ENCODE data around the gene APMAP. TPM values are rescaled to one million over a fixed set of nuclear protein-coding genes. Genes with fewer than 3 reads are reported as not detected.

Gene APMAP
- total and polyA plus RNA-seq, 9 of the 15 experiments (the other 6 are each of a cell fraction or from before 2014, with no cell fraction given) = 6.7 to 18.2 (median 14.4) TPM

DNA sequence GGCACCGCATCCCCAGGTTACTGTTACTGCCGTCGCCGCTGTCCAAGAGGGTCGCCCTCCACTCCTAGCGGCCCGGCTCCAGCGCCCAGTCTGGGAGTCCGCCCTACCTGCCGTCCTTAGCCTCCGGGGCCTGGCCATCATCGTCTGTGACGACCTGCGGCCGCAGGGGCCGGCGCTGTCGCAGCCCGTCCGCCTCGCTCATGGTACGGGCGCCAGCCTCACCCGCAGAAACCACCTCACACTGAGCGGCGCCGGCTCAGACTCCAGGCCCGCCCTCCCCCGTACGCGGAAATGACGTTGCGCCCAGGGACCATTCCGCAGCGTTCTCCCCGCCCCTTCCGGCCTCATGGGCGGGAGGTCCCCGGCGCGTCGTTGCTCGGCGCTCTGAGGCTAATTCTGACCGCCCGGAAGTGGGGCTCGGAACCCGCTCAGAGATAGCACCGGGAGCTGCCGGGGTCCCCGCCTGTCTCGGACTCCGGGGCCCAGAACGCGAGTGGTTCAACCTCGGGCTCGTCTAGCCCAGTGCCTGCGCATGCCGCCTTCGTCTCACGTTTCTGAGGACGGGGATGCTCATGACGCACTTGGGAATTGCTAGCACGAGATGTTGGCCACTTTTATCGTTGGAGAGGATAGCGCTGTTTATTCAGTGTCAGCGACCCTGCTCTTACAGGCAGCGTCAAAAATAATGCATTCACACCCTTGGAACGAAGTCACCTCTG lies at the start of gene APMAP (continued):
- TF ChIP-seq, protein P1, sequence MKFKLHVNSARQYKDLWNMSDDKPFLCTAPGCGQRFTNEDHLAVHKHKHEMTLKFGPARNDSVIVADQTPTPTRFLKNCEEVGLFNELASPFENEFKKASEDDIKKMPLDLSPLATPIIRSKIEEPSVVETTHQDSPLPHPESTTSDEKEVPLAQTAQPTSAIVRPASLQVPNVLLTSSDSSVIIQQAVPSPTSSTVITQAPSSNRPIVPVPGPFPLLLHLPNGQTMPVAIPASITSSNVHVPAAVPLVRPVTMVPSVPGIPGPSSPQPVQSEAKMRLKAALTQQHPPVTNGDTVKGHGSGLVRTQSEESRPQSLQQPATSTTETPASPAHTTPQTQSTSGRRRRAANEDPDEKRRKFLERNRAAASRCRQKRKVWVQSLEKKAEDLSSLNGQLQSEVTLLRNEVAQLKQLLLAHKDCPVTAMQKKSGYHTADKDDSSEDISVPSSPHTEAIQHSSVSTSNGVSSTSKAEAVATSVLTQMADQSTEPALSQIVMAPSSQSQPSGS (CRISPR knock-in tag; IDR thresholded peaks at IDR 0.05) = no peak
- peak; percentile 47; the same call in 1 of the 2 replicates for TF ChIP-seq PML (IDR thresholded peaks at IDR 0.05; ENCODE audit: low read length)
- TF ChIP-seq, protein P2, sequence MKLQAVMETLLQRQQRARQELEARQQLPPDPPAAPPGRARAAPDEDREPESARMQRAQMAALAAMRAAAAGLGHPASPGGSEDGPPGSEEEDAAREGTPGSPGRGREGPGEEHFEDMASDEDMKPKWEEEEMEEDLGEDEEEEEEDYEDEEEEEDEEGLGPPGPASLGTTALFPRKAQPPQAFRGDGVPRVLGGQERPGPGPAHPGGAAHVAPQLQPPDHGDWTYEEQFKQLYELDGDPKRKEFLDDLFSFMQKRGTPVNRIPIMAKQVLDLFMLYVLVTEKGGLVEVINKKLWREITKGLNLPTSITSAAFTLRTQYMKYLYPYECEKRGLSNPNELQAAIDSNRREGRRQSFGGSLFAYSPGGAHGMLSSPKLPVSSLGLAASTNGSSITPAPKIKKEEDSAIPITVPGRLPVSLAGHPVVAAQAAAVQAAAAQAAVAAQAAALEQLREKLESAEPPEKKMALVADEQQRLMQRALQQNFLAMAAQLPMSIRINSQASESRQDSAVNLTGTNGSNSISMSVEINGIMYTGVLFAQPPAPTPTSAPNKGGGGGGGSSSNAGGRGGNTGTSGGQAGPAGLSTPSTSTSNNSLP (IDR thresholded peaks at IDR 0.05; ENCODE audit: borderline replicate concordance, low read depth, low read length) = no peak
- peak; percentile 76 for TF ChIP-seq KDM5B (IDR thresholded peaks at IDR 0.05; ENCODE audit: insufficient replicate concordance, low read depth, low read length)
- TF ChIP-seq NEUROD1 (IDR thresholded peaks at IDR 0.05; ENCODE audit: borderline replicate concordance, low read depth, low read length, partially characterized antibody) = no peak
- TF ChIP-seq CHD2 (IDR thresholded peaks at IDR 0.05; ENCODE audit: low read depth, low read length) = no peak
- no peak for TF ChIP-seq ZKSCAN8 (CRISPR knock-in tag; IDR thresholded peaks at IDR 0.05)
- no peak for TF ChIP-seq DIDO1 (tag; IDR thresholded peaks at IDR 0.05; ENCODE audit: low read depth)
- no peak for TF ChIP-seq RBM39 (optimal IDR thresholded peaks at IDR 0.05; ENCODE audit: low read depth, low read length)
- TF ChIP-seq CC2D1A (IDR thresholded peaks at IDR 0.05) = no peak
- no peak for TF ChIP-seq SMC3 (conservative IDR thresholded peaks at IDR 0.05; ENCODE audit: insufficient read depth, low read depth, low read length)
- TF ChIP-seq RBM34 (IDR thresholded peaks at IDR 0.05; ENCODE audit: borderline replicate concordance, insufficient read depth, low read length) = 0 out of 2 replicates have a peak, but pooled peaks have one; percentile 29
- TF ChIP-seq FOXP1 (CRISPR knock-in tag; IDR thresholded peaks at IDR 0.05) = no peak
- TF ChIP-seq ZNF263 (CRISPR knock-in tag; IDR thresholded peaks at IDR 0.05; ENCODE audit: borderline replicate concordance) = 0 out of 2 replicates have a peak, but pooled peaks have one; percentile 30
- TF ChIP-seq PCBP1 (IDR thresholded peaks at IDR 0.05; ENCODE audit: low read depth, low read length, poor library complexity, severe bottlenecking) = no peak
- TF ChIP-seq BACH1 (tag; IDR thresholded peaks at IDR 0.05) = no peak
- TF ChIP-seq TBL1XR1 (IDR thresholded peaks at IDR 0.05; ENCODE audit: low read length in 2 of 2) = no peak
- TF ChIP-seq, protein P3, sequence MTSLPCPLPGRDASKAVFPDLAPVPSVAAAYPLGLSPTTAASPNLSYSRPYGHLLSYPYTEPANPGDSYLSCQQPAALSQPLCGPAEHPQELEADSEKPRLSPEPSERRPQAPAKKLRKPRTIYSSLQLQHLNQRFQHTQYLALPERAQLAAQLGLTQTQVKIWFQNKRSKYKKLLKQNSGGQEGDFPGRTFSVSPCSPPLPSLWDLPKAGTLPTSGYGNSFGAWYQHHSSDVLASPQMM (CRISPR knock-in tag; IDR thresholded peaks at IDR 0.05) = no peak
- TF ChIP-seq, protein P4, sequence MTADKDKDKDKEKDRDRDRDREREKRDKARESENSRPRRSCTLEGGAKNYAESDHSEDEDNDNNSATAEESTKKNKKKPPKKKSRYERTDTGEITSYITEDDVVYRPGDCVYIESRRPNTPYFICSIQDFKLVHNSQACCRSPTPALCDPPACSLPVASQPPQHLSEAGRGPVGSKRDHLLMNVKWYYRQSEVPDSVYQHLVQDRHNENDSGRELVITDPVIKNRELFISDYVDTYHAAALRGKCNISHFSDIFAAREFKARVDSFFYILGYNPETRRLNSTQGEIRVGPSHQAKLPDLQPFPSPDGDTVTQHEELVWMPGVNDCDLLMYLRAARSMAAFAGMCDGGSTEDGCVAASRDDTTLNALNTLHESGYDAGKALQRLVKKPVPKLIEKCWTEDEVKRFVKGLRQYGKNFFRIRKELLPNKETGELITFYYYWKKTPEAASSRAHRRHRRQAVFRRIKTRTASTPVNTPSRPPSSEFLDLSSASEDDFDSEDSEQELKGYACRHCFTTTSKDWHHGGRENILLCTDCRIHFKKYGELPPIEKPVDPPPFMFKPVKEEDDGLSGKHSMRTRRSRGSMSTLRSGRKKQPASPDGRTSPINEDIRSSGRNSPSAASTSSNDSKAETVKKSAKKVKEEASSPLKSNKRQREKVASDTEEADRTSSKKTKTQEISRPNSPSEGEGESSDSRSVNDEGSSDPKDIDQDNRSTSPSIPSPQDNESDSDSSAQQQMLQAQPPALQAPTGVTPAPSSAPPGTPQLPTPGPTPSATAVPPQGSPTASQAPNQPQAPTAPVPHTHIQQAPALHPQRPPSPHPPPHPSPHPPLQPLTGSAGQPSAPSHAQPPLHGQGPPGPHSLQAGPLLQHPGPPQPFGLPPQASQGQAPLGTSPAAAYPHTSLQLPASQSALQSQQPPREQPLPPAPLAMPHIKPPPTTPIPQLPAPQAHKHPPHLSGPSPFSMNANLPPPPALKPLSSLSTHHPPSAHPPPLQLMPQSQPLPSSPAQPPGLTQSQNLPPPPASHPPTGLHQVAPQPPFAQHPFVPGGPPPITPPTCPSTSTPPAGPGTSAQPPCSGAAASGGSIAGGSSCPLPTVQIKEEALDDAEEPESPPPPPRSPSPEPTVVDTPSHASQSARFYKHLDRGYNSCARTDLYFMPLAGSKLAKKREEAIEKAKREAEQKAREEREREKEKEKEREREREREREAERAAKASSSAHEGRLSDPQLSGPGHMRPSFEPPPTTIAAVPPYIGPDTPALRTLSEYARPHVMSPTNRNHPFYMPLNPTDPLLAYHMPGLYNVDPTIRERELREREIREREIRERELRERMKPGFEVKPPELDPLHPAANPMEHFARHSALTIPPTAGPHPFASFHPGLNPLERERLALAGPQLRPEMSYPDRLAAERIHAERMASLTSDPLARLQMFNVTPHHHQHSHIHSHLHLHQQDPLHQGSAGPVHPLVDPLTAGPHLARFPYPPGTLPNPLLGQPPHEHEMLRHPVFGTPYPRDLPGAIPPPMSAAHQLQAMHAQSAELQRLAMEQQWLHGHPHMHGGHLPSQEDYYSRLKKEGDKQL (CRISPR knock-in tag; IDR thresholded peaks at IDR 0.05; ENCODE audit: borderline replicate concordance) = no peak

Data from K562 (cell line).